Measurements from ENCODE around the gene GADL1.

The GADL1 gene

DNA sequence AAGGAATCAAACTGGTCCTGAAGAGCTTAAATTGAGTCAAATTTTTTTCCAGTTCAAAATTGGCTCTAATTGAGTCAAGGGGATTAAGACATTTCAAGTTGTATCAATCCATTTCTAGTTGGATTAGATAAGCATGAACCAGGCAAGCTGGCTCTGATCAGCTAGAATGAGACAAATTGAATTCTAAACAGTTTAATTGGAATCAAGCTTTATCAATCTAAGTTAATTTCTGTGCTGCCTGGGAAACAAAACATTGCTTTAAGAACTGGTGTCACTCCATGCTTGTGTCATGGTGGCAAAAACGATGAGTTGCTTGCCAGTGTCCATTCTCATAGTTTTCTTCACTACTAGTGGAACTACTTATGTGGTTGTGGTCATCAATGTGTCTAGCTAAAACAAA, 171.2 kb downstream of the GADL1 start:
- no peak for DNase-seq (ENCODE audit: low read depth in 2 of 2)

DNA sequence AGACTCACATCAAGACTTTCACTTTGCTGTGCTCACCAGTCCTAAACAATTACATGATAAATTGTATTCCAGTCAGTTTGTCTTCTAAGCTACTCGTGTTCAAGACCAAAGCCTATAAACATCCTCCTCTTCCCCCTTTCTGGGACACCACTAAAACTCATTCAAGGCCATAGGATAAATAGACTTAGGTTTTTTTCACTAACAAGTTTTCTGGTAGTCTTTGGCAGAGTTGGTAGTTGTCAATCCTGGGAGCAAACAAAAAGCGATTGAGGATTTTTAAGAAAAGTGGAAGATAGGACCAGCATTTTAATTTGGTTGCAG, 173.2 kb downstream of the GADL1 start:
- no peak for DNase-seq (ENCODE audit: low read depth in 2 of 2)

DNA sequence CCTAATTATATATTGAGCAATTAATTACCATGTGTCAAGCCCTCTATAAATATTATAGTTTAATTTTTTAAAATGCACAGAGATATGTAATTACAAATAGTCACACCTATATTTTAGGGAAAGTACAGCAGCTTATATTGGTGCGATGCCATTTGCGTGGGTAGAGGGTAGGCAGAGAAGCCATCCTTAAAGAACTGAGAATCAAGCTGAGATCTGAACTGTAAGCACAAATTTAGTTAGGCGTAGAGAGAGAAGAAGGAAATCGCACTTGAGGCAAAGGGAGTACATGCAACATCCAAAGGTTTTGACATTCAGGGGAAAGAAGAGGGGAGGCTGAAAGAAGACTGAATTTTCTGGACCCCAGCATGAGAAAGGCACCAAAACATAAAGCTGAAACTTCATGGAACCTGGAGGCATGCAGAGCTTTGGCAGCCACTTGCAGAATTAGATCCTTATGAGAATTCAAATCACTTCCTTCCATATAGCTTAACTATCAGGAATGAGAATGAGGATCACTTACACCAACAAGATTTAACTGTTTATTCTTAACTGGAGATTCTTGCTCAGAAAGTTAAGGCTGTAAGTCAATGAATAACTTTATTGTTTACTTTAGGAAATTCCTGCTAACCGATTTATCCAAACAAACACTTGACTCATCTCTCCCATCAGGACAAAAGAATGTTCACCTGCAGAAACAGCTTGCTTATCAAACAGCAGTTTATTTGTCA, 173.7 kb downstream of the GADL1 start:
- no peak for DNase-seq (ENCODE audit: low read depth in 2 of 2)

DNA sequence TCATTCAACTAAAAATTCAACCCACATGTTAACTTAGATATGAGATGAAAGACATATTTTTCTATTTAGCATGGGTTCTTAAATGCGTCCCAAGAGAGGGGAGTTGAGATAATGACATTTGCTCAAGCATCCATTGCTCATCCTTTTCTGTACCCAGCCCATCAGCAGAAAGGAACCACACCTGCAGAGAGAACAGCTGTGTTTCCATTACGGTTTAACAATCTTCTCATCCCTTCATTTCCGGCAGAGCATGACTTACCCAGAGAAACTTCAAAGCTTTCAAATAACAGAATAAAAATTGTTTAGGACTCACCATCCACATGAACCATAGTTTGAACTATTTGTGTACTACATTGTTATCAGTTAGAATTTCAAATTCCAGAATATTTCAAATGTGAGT, 174.9 kb downstream of the GADL1 start:
- DNase-seq (ENCODE audit: low read depth in 2 of 2), result no peak

DNA sequence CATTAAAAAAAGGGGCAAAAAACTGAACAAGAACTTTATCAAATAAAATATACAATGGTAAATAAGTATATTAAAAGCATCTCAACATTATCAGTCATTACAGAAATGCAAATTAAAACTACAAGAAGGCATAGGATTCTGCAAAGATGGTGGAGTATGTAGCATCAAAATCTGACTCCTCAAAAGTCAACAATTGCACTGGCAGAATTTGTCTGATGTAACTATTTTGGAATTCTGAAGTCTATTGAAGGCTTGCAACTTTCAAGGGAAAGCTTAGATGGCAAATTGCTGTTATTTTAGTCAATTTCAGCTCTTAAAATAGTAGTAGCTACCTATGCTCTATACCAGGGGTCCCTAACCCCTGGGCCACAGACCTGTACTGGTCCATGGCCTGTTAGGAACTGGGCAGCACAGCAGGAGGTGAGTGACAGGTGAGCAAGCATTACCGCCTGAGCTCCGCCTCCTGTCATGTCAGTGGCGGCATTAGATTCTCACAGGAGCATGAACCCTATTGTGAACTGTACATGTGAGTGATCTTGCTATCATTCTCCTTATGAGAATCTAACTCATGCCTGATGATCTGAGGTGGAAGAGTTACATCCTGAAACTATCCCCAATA, 180.5 kb downstream of the GADL1 start:
- DNase-seq (ENCODE audit: low read depth in 2 of 2), result no peak

DNA sequence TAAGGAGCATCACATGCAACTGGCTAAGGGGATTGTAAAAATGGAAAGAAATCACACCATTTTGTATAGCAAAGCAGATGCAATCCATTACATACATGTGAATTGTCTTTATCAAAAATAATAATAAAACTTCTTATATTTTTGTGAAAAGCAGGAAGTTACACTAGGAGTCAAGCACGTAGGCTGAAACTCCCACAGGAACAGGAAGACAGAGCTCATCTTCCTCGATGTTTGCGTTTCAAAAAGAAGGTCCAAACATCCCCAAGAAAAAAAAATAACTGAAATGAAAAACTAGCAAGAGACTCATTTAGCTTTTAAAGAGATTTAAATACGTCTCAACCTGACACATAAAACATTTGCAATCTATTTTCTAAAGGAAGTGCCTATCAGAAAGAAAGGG, 181.5 kb downstream of the GADL1 start:
- no peak for DNase-seq (ENCODE audit: low read depth in 2 of 2)

DNA sequence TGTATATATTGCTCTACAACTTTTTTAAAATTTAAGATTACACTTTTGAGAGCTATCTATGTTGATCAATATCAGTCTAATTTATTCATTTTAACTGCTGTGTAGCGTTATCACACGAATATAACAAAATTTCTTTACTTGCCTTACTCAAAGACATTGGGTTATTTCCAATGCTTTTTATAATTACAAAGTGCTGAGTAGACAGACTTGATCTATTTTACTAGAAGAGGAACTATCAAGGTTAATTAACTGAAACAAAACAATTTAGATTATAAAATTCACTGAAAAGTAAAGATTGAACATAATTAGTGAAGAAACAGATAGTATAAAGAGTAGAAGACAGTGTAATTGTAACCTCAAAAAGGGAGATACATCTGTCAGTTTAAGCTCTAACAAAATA, 182.6 kb downstream of the GADL1 start:
- DNase-seq (ENCODE audit: low read depth in 2 of 2), result no peak

DNA sequence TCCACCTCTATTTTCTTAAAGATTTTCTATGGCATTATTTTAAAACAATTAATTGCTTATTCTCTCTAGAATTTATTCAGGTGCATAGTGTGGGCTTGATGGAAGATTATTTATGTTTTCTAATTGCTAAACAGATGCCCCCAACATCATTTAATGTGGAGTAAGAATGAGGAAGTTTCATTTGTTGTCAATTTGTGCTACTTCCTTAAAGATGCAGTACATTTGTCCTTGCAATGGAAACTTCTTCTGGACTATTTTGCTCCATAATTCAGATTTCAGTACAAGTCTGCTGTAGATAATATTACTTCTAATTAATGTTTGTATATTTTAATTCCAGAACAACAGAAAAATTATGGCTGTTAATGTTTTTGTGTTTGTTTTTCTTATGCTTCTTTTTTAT, 183.3 kb downstream of the GADL1 start:
- no peak for DNase-seq (ENCODE audit: low read depth in 2 of 2)

DNA sequence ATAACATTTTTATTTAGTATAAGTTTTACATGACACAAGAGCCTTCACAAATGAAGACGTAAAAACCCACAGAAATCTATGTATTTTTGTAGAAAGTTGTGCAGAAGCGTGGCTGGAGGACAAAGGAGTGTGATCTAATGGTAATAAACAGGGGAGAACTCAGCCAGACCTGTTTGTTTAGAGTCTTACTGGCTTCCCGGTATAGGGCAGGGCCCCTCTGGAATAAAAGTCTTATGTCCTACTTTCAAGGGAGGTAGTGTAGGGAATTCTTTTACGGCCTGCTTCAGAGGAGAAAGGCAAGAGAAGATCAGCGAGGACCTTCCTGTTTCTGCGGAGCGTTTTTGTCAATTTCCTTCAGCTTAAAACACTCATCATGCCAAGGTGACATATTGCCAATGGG, 184.4 kb downstream of the GADL1 start:
- DNase-seq (ENCODE audit: low read depth in 2 of 2), result no peak

DNA sequence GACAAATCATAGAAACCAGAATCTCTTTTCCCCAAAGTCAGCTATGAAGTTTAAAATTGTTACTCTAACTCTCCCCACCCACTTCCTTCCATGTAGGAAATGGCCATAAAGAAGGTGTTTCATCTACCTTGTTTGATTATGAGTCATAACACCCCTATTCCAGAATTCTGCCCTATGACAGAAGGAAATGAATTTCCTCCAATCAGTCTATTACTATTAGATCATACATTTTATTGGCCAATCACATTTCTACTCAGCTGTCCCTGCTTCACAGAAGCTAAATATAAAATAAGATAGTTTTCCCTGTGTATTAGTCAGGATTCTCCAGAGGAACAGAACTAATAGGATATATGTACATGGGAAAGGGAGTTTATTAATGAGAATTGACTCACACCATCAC, 186.0 kb downstream of the GADL1 start:
- DNase-seq (ENCODE audit: low read depth in 2 of 2), result no peak

DNA sequence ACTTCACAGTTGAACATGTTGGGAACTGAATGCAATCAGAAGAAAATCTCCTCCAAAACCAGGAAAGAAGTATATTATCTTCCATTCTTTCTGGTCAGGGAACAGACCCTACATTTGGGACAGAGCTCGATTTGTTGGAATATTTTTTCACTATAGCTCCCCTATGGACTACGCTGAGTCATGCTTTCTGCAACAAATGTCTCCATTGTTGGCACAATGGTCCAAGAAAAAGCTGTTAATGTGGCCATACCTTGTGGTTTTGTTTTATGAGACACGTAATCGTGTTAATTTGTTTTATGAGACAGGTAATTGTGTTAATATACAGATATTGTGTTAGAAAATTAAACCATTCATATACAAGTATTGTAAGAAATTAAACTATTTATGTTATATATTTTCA, 186.6 kb downstream of the GADL1 start:
- no peak for DNase-seq (ENCODE audit: low read depth in 2 of 2)

DNA sequence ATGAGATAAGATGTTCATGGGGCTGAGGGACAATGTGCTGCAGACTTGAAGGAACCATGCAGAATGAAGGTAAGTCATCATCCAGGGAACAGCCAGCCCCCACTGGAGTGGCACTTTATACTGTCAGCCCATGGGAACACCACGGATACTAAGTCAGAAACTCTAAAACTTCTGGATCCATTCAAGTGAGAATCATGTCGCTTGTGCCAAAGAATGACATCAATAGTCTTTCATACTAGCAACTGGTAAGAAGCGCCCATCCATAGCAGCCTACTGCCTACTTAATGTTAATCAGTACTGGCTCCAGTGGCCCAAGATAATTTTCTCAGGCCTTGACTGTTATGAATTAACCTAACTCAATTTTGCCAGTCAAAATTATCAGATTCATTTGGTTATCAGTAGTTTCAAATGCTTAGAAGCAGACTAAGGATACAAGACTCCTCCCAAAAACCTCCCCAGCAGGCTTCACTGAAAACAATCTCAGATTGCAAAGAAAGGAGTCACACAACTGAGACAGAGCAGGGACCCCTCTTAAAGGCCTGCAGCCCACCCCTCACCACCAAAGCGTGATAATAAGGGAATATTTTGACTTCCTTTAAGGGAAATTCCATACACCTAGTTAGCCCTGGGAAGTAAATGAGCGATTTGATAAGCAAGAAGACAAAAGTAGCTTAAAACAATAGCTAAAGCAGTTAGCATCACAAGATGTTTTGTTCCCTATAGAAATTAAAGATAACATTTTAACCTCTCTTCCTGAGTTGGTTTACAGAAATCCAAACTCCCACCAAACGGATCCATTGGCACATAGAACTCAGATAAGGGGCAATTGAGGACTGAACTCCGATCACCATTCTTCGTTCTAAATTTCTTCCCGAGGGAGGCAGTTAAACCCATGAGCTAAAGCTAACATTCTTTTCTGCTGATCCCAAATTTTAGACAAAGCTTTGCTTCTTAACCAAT, 189.2 kb downstream of the GADL1 start:
- no peak for DNase-seq (ENCODE audit: low read depth in 2 of 2)

DNA sequence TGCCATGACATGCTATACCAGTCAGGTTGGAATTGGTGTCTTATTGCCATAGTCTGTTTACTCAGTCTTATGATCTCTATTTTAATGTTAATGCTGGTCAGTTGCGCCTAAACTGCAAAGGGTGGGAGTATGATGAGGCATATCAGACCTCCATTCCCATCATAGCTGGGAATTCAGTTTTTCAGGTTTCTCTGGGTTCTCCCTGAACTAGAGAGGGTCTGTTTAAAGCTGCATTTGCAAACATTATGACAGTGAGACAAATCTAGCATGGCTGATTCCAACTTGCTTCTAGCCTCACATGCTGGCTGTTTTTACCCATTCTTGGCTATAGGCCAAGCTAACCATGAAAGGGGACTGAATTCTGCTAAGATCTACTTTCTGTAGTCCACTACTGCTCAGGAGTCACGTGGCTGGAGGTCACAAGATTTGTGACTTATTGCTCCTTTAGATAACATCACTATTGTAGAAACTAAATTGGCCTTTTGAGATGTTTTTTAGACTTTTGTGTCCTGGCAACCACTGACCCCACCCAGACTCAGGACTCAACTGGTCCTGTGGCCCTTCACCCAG, 191.5 kb downstream of the GADL1 start:
- DNase-seq (ENCODE audit: low read depth in 2 of 2), result no peak

DNA sequence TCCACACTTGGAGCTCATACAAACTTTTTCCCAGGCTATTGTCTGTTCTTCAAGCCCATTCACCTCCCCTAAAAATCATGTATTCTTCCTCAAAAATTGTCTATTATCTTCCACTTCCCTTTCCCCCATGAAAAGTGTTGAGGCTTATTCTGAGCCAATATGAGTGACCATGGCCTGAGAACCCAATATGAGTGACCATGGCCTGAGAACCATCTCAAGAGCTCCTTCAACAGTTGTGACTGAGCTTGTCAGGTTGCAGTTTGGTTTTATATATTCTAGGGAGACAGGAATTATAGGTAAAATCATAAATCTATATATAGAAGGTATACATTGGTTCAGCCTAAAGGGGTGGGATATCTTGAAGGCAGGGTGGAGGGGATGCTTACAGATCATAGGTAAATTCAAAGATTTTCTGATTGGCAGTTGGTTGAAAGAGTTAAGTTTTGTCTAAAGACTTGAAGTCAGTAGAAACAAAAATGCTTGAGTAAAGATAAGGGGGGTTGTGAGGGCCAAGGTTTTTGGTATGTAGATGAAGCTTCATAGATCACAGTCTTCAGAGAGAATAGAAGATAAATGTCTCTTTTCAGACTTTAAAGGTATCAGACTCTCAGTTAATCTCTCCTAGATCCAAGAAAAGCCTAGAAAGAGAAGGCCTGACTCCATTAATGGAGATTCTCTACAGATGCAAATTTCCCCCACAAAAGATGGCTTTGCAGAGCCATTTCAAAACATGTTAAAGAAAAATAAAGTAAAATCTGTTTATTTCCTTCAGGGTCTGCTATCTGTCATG, 192.2 kb downstream of the GADL1 start:
- no peak for DNase-seq (ENCODE audit: low read depth in 2 of 2)

DNA sequence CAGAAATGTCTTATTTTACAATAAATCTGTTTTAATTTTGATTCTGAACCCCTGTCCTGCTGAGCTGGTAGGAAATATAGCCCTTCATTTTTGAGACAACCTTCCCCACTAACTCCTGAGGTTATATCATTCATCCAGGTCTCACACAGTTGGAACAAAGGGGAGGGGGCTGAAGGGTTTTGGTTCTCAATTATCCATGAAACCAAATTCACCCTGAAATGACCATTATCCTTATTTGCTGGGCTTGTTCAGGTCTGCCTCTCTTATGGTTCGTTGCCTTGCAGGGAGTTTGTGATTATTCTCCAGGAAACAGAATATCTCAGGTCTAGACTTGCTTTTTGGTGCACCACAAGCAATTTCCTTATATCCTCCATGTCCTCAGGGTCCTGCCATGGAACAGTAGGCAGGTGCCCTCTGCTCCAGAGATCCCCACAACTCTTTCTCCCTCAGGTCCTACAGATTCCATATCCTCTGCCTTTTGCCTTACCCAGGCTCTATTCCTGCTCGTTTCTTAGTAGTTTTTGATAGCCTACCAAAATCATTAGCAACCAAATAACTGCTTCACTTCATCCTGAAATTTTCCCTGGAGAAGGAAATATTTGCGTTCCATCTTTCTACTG, 193.6 kb downstream of the GADL1 start:
- no peak for DNase-seq (ENCODE audit: low read depth in 2 of 2)

DNA sequence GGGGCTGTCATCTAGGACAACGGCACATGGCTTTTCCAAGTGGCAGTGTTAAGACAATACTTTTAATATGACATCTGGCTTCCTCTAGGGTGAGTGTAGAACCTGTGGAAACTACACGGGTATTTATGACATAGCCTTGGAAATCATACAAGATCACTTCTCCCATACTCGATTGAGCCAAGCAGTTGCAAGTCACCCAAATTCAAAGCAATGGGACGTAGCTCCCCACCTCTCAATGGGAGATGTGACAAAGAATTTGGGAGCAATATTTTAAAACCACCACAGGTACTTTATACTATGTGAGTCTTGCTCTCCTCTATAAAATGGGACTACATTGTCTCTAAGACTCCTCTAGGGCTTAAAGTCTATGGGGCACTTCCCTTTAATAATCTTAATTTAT, 194.5 kb downstream of the GADL1 start:
- DNase-seq (ENCODE audit: low read depth in 2 of 2), result no peak

DNA sequence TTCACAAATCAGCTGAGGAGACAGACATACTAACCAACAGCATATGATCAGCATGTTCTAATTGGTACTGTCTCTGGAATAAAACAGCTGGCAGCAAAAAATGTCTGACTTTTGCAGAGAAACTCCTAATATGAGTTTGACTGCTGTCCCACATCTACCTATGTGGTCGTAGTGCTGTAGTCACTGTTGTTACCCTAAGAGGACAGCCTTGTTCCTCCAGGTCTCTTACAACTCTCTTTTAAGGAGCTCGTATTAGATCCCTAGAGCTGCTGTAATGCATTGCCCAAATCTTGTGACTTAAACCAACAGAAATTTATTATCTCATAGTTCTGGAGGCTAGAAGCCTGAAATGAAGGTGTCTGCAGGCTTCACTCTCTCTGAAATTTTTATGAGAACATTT, 195.9 kb downstream of the GADL1 start:
- DNase-seq (ENCODE audit: low read depth in 2 of 2), result no peak

DNA sequence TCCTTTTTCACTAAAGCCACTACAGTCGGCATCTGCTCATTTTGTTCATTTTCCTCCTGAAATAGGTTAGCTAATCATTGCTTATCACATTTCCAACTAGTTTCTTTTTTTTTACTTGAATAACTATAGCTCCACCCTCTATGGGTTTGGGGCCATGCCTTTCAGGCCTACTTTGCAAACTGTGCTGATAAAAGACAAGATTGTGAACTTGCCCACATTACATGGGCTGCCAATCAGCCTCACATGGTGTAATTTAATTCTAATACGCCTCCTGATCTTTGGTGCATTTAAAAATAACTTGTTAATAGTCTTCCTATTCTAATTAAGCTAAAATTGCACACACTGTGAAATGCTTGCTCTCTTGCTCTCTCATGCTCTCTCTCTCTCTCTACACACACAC, 197.6 kb downstream of the GADL1 start:
- DNase-seq (ENCODE audit: low read depth in 2 of 2), result no peak

DNA sequence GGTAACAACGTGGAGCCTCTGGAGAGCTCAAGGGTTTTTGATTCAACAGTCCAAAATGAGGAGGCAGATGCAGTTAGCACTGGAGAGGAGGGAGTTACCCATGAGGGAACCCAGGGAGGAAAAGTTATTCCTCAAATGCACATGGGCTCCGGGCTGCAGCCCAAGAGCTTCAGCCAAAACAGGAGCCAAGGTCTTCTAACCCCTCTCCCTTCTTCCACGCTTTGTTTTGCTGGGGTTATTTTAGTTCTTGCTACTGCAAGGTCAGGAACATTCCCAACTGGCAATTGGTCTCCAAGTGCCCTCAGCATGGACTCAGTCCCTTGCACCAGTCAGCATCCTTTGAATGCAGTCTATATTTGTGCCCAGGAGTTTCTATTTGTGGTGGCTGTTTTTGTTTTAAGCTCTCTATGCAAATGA, 198.1 kb downstream of the GADL1 start:
- DNase-seq (ENCODE audit: low read depth in 2 of 2), result no peak

DNA sequence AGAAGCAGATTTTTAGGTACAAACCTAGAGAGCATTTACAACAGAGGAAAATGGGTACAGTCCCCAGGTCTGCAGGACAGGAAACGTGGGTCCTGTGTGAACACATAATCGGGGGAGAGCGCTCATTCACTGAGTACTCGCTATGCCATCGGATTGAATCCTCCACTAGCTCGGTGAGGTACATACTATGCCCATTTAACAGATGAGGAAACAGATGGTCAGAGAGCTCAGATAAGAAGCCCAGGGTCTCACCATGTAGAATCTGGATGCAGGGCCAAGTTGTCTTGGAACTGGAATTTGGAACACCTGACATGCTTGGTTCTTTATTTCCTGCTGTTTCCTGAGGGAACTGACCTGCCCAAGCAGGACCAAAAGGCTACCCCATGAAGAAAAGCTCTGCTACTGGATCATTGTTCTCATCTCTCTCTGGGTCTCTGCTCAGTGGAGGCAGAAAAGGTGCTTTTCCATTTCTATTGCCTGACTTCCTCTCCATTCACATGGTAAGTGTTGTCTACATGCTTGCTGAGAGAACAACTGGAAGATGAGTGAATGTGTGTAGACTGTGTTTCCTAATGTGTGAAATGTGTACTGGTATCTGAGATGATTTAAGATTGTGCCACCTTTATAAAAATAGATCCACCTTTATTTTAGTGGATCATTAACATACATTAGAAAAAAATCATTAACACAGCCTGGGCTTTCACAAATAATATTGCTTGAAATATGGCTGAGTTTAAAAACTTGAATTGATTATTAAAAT, 199.0 kb downstream of the GADL1 start:
- DNase-seq (ENCODE audit: low read depth in 2 of 2), result no peak

DNA sequence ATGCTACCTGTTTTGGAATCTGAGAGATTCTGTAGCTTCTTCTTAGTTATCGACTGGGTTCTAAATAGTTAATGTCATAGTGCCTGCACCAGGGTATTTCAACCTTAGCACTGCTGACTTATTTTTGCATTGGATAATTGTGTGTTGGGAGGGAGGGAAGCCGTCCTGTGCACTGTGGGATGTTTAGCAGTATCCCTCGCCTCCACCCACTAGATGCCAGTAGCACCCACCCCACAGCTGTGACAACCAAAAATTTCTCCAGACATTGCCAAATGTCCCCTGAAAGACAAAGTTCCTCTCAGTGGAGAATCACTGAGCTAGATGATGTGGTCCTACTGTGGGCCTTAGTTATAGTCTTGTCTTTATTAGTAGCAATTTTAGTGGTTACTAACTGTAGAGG, 199.8 kb downstream of the GADL1 start:
- DNase-seq (ENCODE audit: low read depth in 2 of 2), result no peak
